Thyroid gland (tissue), 4 donors: ENCODE data around the gene SCUBE3.

ENCODE experiments used
- POLR2A ChIP-seq, 2 donors: fragments of 450-650 bp; IDR thresholded peaks; one replicate each; pipeline ENCODE4 v1.6.1; 2017; ENCODE audit warnings: antibody characterized with exemption in 2 of 2, mild to moderate bottlenecking in 2 of 2, moderate library complexity in 1 of 2
- TF ChIP-seq, protein P1 (sequence below), 6 experiments: fragments of 200-600 bp in 3 of 6; fragments of 450-650 bp in 3 of 6; sonication (generic) in 3 of 6; IDR thresholded peaks; one replicate each; pipeline ENCODE4 v1.5.1; 2016 to 2019; ENCODE audit warnings: antibody characterized with exemption in 6 of 6, mild to moderate bottlenecking in 2 of 6, inconsistent platforms in 1 of 6, moderate library complexity in 1 of 6

DNA sequence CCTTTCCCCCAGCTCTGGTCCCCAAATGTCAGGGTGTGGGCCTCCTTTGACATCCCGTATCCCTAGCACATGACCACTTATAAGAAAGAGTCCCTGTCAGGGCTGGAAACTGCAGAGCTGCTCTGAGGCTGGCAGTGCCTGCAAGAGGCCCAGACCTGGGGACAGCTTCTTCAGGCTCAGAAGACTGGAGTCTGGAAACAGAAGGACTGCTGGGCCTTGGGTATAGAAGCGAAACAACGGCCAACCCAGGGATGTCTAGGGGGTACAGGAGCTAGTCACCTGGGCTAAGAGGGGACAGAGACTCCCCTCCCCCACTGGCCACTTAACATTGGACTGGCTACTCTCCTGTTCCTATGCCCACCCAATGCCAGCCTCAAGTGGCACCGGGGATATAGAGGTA is 4.7 kb downstream of the SCUBE3 start:
- TF ChIP-seq, protein P1, sequence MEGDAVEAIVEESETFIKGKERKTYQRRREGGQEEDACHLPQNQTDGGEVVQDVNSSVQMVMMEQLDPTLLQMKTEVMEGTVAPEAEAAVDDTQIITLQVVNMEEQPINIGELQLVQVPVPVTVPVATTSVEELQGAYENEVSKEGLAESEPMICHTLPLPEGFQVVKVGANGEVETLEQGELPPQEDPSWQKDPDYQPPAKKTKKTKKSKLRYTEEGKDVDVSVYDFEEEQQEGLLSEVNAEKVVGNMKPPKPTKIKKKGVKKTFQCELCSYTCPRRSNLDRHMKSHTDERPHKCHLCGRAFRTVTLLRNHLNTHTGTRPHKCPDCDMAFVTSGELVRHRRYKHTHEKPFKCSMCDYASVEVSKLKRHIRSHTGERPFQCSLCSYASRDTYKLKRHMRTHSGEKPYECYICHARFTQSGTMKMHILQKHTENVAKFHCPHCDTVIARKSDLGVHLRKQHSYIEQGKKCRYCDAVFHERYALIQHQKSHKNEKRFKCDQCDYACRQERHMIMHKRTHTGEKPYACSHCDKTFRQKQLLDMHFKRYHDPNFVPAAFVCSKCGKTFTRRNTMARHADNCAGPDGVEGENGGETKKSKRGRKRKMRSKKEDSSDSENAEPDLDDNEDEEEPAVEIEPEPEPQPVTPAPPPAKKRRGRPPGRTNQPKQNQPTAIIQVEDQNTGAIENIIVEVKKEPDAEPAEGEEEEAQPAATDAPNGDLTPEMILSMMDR (IDR thresholded peaks at IDR 0.05), result no peak
- no peak for TF ChIP-seq POLR2A (IDR thresholded peaks at IDR 0.05)
